Ramos (cell line): ENCODE results near the gene ZNF778.

Source experiments
- in situ Hi-C: fragments of 300-500 bp; cut with MboI; formaldehyde crosslinking; loops from one replicate; pipeline ENCODE4 v1.14.3; 2022; ENCODE audit warnings: low sequenced_read_pairs; ENCODE audit not compliant: unreplicated experiment

Gene ZNF778

DNA sequence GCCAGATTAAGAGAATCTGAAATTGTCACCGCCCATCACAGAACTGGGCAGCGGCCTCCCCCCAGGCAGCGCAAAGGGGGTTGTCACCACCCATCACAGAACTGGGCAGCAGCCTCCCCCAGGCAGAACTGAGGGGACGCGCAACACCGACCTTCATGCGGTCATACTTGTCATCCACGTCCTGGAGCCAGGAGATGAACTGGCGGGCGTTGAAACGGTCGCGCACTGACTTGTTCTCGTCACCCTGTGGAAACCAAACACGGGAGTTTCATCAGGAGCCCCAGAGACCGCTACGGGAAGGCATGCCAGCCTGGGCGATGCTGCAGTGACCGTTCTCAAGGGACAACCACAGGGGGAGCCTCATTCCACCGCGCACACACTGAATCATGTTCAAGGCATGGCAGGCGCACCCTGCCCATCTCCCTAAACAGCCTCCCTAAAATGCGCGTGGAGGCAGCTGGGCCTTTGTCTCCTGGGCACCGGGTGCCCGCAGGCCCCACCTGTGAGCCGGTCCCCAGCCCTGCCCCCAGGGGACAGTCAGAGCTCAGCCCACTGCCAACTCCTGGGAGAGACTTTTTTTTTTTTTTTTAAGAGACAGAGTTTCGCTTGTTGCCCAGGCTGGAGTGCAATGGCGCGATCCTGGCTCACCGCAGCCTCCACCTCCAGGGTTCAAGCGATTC is 53.3 kb downstream of the ZNF778 start:
- in situ Hi-C loops = no loop called here

DNA sequence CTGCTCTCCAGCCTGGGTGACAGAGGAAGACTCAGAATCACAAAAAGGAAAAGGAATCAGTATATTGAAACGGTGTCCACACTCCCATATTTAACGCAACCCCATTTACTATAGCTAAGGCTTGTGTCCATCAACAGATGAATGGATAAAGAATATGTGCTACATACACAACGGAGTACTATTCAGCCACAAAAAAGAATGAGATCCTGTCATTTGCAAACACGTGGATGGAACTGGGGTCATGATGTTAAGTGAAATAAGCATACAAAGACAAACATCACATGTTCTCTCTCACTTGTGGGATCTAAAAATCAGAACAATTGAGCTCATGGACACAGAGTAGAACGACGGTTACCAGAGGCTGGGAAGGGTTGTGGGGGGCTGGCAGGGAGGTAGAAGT is 55.1 kb downstream of the ZNF778 start:
- in situ Hi-C loops = no loop called here

- in situ Hi-C loops = no loop called here
Measured at GRCh38 chr16:89273741-89274472, 56.4 kb downstream of the ZNF778 start.

DNA sequence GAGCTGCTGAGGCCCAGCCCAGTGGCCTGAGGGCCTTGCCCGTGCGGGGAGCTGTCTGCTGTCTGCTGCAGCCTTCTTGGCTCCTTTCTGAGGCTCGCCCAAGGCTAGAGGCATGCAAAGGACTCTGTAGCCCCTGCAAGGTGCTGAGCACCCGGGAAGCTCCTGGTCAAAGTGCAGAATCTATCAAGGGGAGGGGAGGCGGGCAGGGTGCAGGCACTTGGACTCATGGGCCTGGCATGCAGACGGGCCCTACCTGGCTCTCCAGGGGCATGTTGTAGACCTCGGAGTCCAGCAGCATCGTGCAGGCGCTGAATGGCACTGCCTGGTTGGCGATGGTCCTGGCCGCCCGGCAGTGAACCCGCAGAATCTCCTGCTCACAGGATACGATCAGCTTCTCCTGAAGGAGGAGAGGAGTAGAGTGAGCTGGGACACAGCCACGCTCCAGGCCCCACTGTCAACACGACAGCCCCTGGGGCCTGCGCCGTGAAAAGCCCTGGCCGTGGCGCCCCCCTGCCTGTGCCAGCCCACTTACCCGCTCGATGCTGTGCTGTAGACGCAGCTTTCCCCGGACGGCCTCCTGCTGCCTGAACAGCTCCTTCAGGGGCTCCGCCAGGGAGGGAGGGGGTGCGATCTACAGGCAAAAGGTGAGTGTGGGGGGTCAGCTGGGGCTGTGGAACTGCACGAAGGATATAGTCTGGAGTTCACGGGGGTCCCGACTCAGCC is 57.2 kb downstream of the ZNF778 start:
- in situ Hi-C loops = no loop called here

- in situ Hi-C loops = no loop called here
Measured at GRCh38 chr16:89275284-89275584, 57.7 kb downstream of the ZNF778 start.

GRCh38 chr16:89275837-89276720 is 58.6 kb downstream of the ZNF778 start:
- in situ Hi-C loops = no loop called here

GRCh38 chr16:89277049-89277448 is 59.5 kb downstream of the ZNF778 start:
- in situ Hi-C loops = no loop called here

DNA sequence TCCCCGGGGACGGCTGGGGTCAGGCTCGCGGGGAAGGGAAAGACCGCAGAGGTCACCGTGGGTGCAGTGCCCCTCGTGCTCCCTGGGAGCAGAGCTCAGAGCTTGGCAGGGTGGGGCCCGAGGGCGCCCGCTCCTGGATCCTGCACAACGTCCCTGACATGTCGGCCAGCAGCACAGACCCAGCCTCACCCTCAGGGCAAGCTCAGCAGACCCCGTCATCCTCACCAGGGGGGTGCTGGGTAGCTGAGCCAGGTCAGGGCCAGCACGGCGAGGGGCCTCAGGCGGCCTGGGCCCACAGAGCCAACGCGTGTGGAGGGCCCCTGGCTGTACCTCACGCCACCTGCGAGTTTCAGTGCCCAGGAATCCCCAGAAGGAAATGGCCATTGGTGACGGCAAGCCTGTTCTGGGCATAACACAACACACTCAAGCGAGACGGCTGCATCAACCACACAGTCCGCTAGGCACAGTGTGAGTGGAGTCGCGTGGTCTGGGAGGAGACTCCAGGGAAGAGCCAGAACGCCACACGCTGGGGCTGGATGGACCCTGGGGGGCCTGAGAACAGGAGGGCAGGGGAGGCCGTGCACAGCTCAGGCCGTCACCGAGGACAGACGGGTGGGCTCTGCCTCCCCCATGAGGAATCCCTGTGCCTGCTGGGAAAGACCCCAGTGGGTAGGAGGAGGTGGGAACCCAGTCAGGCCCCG is 60.3 kb downstream of the ZNF778 start:
- in situ Hi-C loops = no loop called here

DNA sequence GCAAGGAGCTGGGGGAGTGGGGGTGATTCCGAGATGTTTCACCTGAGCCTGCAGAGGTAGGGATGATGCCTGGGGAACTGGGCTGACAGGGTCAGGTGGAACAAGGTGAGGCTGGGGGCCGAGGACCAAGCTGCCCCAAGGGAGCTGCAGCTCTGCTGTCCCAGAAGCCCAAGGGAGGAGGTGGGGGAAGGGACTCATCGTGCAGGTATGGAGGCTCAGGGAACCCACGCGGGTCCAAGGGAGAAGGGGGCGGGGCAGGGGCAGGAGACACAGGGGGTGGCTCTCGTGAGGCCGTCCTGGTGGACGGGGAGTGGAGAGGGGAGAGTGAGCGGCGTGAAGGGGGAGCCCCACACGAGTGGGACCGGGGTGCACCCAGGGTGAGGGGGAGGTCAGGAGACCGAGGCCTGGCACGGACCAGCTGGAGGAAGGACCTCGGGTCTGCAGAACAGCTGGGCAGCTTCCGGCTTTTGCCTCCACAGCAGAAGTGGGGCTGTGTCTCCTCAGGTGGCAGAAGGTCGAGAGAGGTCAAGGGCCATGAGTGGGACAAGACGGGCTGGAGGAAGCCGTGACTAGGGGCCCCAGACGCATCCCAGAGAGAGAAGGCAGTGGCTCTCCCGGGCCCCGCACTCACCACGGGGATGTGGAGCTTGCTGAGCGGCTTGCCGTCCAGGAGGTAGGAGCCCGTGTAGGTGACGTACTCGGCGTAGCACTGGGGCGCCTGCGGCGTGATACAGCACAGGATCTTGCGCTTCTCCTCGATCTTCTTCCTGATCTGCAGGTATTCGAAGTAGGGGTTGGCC is 61.1 kb downstream of the ZNF778 start:
- in situ Hi-C loops = no loop called here

- in situ Hi-C loops = no loop called here
Measured at GRCh38 chr16:89279666-89280481, 62.4 kb downstream of the ZNF778 start.

DNA sequence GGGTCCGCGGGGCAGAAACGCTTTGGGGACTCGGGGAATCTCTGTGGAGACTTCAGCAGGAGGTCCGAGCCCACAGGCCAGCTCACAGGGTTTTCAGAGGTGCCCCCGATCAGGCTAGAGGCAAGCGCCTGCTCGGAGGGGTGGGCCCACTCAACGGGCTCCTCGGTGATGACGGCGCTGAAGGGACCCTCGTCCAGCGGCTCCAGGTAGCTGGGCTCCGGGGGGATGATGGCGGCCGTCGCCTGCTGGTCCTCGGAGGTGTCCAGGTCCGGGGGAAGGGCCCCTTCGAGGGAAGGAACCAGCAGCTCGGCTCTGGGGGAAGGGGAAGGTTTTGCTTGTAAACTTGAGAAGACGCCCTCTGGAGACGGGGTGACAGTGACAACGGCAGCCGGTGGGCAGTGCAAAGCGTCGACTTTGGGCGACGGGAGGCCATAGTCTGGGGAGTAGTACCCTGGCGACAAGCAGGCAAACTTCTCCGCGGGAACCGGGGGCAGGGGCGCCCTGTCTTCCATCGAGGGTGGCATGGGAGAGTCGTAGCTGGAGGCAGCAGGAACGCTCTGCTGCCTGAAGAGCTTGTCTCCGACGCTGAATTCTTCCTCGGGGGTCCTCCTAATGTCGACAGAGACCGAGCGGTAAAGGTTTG is 63.2 kb downstream of the ZNF778 start:
- in situ Hi-C loops = no loop called here

DNA sequence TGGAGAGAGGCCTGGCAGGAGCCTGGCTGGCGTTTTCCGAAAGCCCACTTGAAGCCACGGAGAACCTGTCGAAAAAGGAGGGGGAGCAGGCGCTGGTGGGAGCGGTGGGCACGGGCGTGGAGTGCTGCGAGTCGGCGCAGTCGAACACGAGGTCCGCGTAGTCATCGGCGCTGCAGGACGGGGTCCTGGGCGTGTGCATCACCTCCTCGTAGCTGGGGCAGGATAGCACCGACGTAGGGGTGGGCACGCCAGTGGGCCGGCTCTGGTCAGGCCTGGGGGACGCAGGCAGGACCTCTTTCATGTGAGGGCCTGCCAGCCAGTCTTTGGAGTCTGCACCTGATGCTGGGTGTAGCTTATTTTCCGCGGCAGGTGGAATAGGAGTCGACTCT is 63.7 kb downstream of the ZNF778 start:
- in situ Hi-C loops = no loop called here

GRCh38 chr16:89281829-89282228 is 64.3 kb downstream of the ZNF778 start:
- in situ Hi-C loops = no loop called here

- in situ Hi-C loops = no loop called here
Measured at GRCh38 chr16:89282523-89282922, 65.0 kb downstream of the ZNF778 start.

GRCh38 chr16:89283449-89283848 is 65.9 kb downstream of the ZNF778 start:
- in situ Hi-C loops = no loop called here

- in situ Hi-C loops = no loop called here
Measured at GRCh38 chr16:89285381-89285780, 67.9 kb downstream of the ZNF778 start.

- in situ Hi-C loops = no loop called here
Measured at GRCh38 chr16:89286096-89286495, 68.6 kb downstream of the ZNF778 start.
